Activated T-cell treated with anti-CD3 and anti-CD28 coated beads for 48 hours (primary cell): ENCODE data around the gene PLA2G2D.

ENCODE experiments used
- DNase-seq: peaks from one replicate; pipeline ENCODE4 v3.0.0-alpha.2; 2020; ENCODE audit warnings: low read depth

PLA2G2D gene

GRCh38 chr1:20114021-20114648 lies 5.2 kb downstream of the PLA2G2D start:
- no peak for DNase-seq

DNA sequence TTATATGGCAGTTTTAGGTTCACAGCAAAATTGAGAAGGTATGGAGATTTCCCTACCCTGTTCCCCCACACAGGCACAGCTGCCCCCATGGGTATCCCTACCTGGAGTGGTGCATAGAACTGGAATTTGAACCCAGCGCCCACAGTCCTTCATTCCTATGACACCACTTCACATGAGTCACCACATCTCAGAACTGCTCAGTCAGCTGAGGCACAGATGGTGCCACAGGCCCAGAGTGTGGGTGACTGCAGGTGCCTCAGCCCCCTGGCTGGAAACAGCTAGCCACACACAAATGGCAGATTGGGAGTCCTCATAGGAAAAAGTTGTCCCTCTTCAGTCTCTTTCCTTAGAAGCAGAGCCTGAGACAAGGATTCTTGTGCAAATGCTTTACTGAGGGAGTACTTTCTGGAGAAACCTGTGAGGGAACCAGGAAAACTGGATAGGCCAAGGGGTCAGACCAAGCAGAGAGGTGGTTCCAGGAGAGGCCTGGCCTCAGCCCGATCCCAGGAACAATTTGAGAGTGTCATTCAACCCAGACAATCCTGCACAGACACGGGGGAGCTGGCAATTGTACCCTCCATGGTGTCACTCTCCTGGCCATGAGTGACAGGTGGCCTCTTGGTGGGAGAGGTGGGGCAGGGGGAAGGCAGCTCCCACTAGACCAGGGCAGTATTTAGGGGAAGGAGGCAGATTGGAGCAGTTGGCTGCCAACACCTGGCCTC lies 6.9 kb downstream of the PLA2G2D start:
- no peak for DNase-seq

GRCh38 chr1:20111452-20111851 lies 7.9 kb downstream of the PLA2G2D start:
- no peak for DNase-seq

- no peak for DNase-seq
Observed at GRCh38 chr1:20110679-20111078, 8.7 kb downstream of the PLA2G2D start.

- no peak for DNase-seq
Observed at GRCh38 chr1:20109223-20109856, 10.0 kb downstream of the PLA2G2D start.

DNA sequence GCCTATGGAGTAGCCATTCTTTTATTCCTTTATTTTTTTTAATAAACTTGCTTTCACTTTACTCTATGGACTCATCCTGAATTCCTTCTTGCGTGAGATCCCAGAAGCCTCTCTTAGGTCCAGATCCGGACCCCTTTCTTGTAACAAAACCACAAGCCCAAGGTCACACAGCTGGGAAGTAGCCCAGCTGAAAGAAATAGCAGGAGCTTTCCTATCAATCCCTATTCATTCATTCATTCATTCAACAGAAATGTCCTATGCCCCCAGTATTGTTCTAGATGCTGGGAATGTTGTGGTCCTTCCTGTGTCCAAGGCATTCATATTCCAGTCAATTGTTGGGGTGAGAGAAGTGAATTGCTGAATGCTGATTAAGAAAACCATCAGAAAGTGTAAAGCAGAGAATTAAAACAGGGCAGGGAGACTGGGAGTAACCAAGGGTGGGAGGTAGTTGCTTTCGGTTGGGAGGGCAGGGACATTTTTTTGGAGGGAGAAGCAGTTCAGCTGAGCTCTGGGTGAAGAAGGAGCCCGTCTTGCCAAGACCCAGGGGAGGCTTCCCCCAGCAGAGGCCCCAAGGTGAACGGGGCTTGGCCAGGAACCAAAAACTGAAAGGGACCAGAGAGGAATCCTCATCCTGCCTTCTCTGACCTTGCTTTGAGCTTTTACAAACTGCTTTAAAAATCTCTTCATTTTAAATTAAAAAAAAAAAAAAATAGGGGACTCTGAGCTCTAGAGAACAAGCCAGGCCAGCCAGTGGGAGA lies 10.8 kb downstream of the PLA2G2D start:
- no peak for DNase-seq

DNA sequence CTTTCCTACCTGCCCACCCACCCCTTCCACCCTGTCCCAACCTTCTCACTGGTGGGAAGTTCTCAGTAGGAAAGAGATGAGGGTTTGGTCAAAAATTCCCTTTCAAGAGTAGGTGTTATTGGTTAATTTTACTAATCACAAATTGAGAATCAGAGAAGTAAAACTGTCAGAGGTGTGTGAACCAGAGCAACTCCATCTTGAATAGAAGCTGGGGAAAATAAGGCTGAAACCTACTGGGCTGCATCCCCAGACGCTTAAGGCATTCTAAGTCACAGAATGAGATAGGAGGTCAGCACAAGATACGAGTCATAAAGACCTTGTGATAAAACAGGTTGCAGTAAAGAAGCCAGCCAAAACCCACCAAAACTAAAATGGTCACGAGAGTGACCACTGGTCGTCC lies 11.5 kb downstream of the PLA2G2D start:
- DNase-seq, result no peak

DNA sequence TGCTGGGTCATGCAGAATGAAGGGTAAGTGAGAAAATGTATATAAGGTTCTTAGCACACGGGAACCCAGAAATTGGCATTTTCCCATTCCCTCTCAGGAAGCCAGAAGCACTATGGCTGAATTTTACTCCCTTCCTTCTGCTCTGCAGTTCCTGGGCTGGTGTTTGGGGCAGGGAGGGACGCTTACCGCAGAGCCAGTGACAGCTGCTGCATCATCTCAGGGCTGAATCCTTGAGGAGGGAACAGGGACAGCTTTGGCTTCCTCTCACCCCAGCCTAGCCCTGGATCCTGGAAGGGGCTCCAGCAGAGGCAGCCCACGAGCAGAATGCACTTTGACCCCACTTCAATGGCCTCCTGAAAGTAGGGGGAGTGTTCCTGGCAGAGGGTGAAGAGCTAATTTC lies 12.0 kb downstream of the PLA2G2D start:
- DNase-seq, result no peak

- no peak for DNase-seq
Observed at GRCh38 chr1:20105856-20106255, 13.5 kb downstream of the PLA2G2D start.

- DNase-seq, result no peak
Observed at GRCh38 chr1:20102875-20103274, 16.5 kb downstream of the PLA2G2D start.

- peak; percentile 13 for DNase-seq
Observed at GRCh38 chr1:20100632-20101355, 18.5 kb downstream of the PLA2G2D start.

- no peak for DNase-seq
Observed at GRCh38 chr1:20099533-20099932, 19.8 kb downstream of the PLA2G2D start.

DNA sequence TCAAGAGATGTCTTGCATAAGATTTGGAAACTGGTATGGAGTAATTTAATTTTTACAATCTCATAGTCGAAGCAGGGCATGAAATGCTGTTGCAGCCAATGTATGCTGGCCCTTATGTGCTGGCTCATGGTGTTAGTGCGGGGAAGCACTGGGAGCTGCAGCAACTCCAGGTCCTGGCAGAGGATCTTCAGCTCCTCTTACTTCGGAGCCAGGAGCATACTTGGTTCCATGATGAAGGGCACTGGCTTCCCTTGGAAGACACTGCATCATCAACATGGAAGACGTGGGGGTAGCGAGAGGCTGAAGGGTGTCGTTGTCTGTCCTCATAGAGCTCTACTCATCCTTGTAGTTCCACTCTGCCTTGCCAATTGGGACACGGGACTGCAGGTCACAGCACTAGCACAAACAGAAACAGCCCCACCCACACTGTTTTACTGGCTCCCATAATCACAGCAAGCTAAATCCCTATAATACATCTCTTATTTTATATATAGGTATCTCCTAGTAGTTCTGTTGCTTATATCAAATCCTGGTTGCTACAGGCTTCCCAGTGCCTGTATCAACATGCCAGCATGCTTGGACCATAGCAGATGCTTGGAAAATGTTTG lies 22.4 kb downstream of the PLA2G2D start:
- DNase-seq, result no peak

- DNase-seq, result no peak
Observed at GRCh38 chr1:20095564-20096434, 23.5 kb downstream of the PLA2G2D start.

DNA sequence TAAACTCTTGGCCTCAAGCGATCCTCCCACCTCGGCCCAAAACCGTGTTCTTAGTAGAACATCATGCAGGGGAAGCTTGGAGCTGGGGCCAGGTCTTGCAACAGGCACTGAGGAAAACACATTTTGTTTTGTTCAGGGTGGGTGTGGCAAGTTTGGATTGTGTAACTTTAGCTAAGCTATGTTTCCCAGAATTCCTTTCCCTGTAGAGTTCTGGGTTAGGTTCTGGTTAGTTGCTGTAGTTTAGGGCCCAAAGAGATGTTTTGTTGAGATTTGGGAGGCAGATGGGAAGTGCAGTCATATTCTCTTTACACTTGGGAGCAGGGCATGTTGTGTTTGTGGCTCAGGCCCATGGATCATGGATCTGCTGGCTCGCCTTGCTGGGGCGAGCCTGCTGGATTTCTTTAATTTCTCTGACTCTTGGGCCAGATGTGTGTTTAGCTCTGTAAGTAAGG lies 25.4 kb downstream of the PLA2G2D start:
- DNase-seq, result no peak

GRCh38 chr1:20093303-20093702 lies 26.0 kb downstream of the PLA2G2D start:
- DNase-seq, result no peak

GRCh38 chr1:20090641-20091040 lies 28.7 kb downstream of the PLA2G2D start:
- no peak for DNase-seq

GRCh38 chr1:20090119-20090518 lies 29.2 kb downstream of the PLA2G2D start:
- no peak for DNase-seq

DNA sequence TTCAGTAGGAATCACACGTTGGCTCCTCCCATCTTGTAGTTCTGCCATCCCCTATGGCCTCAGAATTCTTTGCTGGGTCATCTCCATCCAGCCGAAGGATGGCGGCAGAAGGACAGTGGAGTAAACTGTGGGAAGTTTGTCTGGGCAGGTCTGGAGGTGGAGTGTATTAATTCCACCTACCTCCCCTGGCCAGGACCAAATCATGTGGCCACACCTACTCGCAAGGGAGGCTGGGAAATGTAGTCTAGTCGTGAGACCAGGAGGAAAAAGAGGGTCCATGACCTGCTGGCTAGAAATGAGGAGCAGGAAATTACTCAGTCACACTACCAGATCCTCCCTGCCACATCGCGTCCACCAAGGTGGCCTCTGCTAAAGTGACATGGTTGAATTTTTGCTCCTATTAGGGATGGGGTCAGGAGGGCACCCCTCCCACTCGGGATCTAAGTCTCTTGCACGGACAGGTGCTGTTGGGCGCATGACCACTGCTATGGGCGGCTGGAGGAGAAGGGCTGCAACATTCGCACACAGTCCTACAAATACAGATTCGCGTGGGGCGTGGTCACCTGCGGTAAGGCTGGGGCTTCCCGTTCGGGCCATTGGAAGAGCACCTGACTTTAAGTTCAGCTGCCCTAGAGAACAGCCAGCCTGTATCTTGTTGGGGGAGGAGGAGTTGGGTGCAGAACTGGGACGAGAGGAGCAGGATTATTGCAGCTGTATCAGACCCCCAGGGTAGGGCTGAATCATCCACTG lies 29.8 kb downstream of the PLA2G2D start:
- DNase-seq, result no peak

DNA sequence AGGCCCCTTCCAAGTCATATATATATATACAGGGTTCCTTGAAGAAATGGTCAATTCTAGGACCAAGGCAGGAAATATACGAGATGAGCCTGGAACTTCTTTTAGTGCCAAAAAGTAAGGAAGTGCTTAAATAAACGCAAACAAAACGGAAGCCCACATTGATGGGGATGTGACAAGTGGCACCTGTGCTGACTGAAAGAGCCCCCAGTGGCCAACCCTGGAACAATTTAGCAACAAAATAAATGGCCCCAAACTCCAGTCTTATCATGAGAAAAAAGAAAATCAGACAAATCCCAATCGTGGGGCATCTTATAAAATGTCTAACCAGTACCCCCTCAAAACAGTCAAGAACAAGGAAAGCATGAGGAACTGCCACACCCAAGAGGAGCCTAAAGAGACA lies 31.7 kb downstream of the PLA2G2D start:
- no peak for DNase-seq
